ENCODE measurements around the gene TRIM58. TPM values are rescaled to one million over a fixed set of nuclear protein-coding genes. Genes with fewer than 3 reads are reported as not detected.

The TRIM58 gene
- total and polyA plus RNA-seq, 4 donors: 4.7 to 14.4 (median 11.4) TPM

DNA sequence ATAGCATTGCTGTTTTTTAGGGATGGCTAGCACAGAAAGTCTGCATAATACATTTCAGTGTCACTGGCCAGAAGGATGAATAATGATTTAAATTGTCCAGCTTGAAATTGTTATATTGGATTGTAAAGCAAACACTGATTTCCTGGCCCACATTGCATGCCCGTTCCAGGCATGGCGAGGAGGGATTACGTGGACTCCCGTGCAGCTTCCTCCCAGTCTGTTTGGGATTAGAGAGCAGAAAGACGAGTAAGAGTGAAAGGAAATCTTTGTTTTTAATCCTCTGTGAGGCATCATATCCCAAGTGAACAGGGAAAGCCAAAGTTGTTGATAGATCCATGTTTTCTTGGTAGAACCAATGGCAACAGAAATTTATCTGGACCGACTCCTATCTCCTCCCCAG, 8.4 kb downstream of the TRIM58 start:
- Histone ChIP-seq H3K36me3 (ENCODE audit: control insufficient read depth, insufficient read depth, low read length) (peaks cover 8% of the 10 kb centered on the region), H3K9me3 (ENCODE audit: control insufficient read depth, insufficient read depth, low read length) (peaks cover 4% of the 10 kb centered on the region), H3K27me3 (ENCODE audit: control insufficient read depth, insufficient read depth, low read length) (no peaks in the 10 kb centered on the region), H3K27ac (ENCODE audit: low read depth, low read length) (no peak overlapping the region), H3K4me3 (ENCODE audit: low read depth, low read length) (no peak overlapping the region), H3K4me1 (ENCODE audit: control insufficient read depth, insufficient read depth, low read length) (no peaks in the 10 kb centered on the region)
- no peak for DNase-seq (ENCODE audit: low read depth in 4 of 6, low spot score in 6 of 6)
- WGBS (ENCODE audit: insufficient coverage): 88% methylated on average over 5 of the region's 6 CpGs

DNA sequence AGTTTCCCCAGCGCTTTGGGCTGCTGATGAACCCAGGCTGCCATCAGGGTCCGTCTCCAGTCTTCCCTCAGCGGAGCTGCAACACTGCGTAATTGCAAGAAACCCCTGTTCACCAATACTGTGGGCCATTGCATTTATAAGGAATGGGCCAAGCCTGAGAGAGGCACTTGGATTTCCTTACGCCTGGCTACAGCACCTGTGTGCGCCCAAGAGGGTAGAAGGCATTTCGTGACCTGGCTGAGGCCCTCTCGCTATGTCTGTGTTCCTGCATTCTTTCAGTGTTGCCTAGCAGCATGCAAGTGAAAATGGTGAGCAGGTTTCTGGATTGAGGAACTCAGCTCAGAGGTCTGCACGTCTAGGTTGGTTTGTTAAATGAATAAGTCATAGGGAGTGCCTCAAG, 26.4 kb downstream of the TRIM58 start:
- Histone ChIP-seq H3K4me1 (ENCODE audit: control insufficient read depth, insufficient read depth, low read length) (no peaks in the 10 kb centered on the region), H3K27me3 (ENCODE audit: control insufficient read depth, insufficient read depth, low read length) (no peaks in the 10 kb centered on the region), H3K27ac (ENCODE audit: low read depth, low read length) (no peak overlapping the region), H3K4me3 (ENCODE audit: low read depth, low read length) (no peak overlapping the region), H3K9me3 (ENCODE audit: control insufficient read depth, insufficient read depth, low read length) (no peaks in the 10 kb centered on the region), H3K36me3 (ENCODE audit: control insufficient read depth, insufficient read depth, low read length) (no peaks in the 10 kb centered on the region)
- peak in 1 of 6 donors; percentile 5 for DNase-seq (ENCODE audit: low read depth in 4 of 6, low spot score in 6 of 6)
- 75% methylated on average over 8 of the region's 9 CpGs for WGBS (ENCODE audit: insufficient coverage)

DNA sequence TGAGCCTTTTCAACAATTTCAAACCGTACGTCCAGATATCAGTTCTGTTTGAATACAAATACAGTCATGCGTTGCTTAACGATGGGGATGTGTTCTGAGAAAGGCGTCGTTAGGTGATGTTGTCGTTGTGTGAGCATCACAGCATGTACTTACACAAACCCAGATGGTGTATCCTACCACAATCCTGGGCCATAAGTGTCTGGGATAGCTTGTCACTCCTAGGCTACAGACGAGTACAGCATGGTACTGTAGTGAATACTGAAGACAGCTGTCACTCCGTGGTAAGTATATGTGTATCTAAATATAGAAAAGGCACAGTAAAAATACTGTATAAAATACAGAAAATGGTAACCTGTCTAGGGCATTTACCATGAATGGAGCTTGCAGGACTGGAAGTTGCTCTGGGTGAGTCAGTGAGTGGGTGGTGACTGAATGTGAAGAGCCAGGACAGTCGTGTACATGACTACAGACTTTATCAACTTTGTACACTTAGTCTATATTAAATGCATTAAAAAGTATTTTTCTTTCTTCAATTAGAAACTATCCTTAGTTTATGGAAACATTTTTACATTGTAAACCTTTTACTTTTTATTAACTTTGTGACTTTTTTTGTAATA, 27.9 kb downstream of the TRIM58 start:
- H3K4me1 ChIP-seq (ENCODE audit: control insufficient read depth, insufficient read depth, low read length): no peaks in the 10 kb centered on the region
- 94% methylated on average over 2 of the region's 10 CpGs for WGBS (ENCODE audit: insufficient coverage)
- H3K27ac ChIP-seq (ENCODE audit: low read depth, low read length): no peak overlapping the region
- no peaks in the 10 kb centered on the region for H3K9me3 ChIP-seq (ENCODE audit: control insufficient read depth, insufficient read depth, low read length)
- no peaks in the 10 kb centered on the region for H3K27me3 ChIP-seq (ENCODE audit: control insufficient read depth, insufficient read depth, low read length)
- H3K36me3 ChIP-seq (ENCODE audit: control insufficient read depth, insufficient read depth, low read length): no peaks in the 10 kb centered on the region
- no peak overlapping the region for H3K4me3 ChIP-seq (ENCODE audit: low read depth, low read length)
- DNase-seq (ENCODE audit: low read depth in 4 of 6, low spot score in 6 of 6): peak in 1 of 6 donors; percentile 1

DNA sequence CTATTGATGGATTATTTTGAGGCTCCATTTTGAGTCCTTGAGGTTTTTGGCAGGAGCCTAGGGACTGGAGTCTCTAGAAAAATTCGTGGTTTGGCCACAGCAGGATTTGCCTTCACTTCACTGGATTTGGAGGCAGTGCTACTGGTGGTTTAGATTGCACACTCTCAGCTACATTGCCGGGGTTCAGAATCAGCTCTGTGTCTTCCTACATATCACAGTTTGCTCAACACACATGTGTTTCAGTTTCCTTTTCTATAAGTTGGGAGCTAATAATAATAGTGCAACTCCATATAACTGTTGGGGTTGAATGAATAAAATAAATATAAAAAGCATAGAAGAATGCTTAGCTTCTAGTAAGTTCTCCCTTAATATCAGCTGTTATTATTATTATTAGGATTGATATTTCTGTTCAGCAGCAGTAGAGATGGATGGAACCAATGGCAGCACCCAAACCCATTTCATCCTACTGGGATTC, 38.2 kb downstream of the TRIM58 start, which contains the start of gene OR2W3:
OR2W3 (plus strand) TSS at position 425 of the 475 bp plus-strand sequence; CDS start at position 425, 0 bp downstream.
- Histone ChIP-seq H3K27me3 (ENCODE audit: control insufficient read depth, insufficient read depth, low read length) (no peaks in the 10 kb centered on the region), H3K36me3 (ENCODE audit: control insufficient read depth, insufficient read depth, low read length) (no peaks in the 10 kb centered on the region), H3K4me1 (ENCODE audit: control insufficient read depth, insufficient read depth, low read length) (no peaks in the 10 kb centered on the region), H3K27ac (ENCODE audit: low read depth, low read length) (no peak within 1 kb of the TSS), H3K9me3 (ENCODE audit: control insufficient read depth, insufficient read depth, low read length) (no peaks in the 10 kb centered on the region), H3K4me3 (ENCODE audit: low read depth, low read length) (no peak within 1 kb of the TSS)
- 0% methylated on average over 1 of the region's 2 CpGs for WGBS (ENCODE audit: insufficient coverage)
- DNase-seq (ENCODE audit: low read depth in 4 of 6, low spot score in 6 of 6): no peak

DNA sequence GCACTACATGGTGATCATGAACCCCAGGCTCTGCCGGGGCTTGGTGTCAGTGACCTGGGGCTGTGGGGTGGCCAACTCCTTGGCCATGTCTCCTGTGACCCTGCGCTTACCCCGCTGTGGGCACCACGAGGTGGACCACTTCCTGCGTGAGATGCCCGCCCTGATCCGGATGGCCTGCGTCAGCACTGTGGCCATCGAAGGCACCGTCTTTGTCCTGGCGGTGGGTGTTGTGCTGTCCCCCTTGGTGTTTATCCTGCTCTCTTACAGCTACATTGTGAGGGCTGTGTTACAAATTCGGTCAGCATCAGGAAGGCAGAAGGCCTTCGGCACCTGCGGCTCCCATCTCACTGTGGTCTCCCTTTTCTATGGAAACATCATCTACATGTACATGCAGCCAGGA, 39.0 kb downstream of the TRIM58 start:
- Histone ChIP-seq H3K9me3 (ENCODE audit: control insufficient read depth, insufficient read depth, low read length) (no peaks in the 10 kb centered on the region), H3K27ac (ENCODE audit: low read depth, low read length) (no peak overlapping the region), H3K4me3 (ENCODE audit: low read depth, low read length) (no peak overlapping the region), H3K27me3 (ENCODE audit: control insufficient read depth, insufficient read depth, low read length) (no peaks in the 10 kb centered on the region), H3K4me1 (ENCODE audit: control insufficient read depth, insufficient read depth, low read length) (no peaks in the 10 kb centered on the region), H3K36me3 (ENCODE audit: control insufficient read depth, insufficient read depth, low read length) (no peaks in the 10 kb centered on the region)
- WGBS (ENCODE audit: insufficient coverage): 94% methylated on average over 14 of the region's 14 CpGs
- no peak for DNase-seq (ENCODE audit: low read depth in 4 of 6, low spot score in 6 of 6)

DNA sequence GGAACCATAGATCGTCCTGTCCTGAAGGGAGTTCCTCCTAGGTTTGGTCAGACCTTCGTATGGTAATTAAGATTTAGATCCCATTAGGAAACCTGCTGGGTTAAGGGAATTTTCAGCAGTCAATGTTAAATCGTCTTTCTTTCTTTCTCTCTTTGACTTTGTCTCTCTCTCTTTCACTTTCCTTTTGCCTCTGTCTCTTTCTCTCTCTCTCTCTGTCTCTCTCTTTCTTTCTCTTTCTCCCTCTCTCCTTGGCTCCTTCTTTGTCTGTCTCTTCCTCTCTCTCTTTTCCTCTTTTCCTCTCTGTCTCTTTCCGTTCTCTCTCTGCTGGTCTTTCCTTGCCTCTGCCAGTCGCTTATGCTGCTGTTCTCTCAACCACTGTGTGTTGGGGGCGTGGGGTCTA, 47.1 kb downstream of the TRIM58 start:
- Histone ChIP-seq H3K36me3 (ENCODE audit: control insufficient read depth, insufficient read depth, low read length) (no peaks in the 10 kb centered on the region), H3K4me3 (ENCODE audit: low read depth, low read length) (no peak overlapping the region), H3K27ac (ENCODE audit: low read depth, low read length) (no peak overlapping the region), H3K9me3 (ENCODE audit: control insufficient read depth, insufficient read depth, low read length) (no peaks in the 10 kb centered on the region), H3K27me3 (ENCODE audit: control insufficient read depth, insufficient read depth, low read length) (no peaks in the 10 kb centered on the region), H3K4me1 (ENCODE audit: control insufficient read depth, insufficient read depth, low read length) (no peaks in the 10 kb centered on the region)
- 67% methylated on average over 1 of the region's 6 CpGs for WGBS (ENCODE audit: insufficient coverage)
- no peak for DNase-seq (ENCODE audit: low read depth in 4 of 6, low spot score in 6 of 6)

DNA sequence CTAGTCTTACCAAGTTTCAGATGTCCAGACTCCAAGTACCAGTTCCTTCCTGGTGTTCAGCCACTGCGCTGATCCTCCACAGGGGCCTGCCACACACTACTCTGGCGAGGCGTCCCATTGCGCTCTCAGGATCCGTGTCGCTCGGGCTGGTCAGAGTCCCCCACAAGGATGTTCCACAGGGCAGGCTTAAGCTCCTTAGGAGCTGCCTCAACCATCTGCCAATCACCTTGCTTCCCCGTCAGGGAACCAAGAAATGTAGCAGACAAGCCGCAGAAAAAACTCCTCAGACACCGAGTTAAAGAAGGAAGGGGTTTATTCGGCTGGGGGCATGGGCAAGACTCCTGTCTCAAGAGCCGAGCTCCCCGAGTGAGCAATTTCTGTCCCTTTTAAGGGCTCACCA, 48.2 kb downstream of the TRIM58 start:
- WGBS (ENCODE audit: insufficient coverage): 90% methylated on average over 11 of the region's 13 CpGs
- no peaks in the 10 kb centered on the region for H3K36me3 ChIP-seq (ENCODE audit: control insufficient read depth, insufficient read depth, low read length)

DNA sequence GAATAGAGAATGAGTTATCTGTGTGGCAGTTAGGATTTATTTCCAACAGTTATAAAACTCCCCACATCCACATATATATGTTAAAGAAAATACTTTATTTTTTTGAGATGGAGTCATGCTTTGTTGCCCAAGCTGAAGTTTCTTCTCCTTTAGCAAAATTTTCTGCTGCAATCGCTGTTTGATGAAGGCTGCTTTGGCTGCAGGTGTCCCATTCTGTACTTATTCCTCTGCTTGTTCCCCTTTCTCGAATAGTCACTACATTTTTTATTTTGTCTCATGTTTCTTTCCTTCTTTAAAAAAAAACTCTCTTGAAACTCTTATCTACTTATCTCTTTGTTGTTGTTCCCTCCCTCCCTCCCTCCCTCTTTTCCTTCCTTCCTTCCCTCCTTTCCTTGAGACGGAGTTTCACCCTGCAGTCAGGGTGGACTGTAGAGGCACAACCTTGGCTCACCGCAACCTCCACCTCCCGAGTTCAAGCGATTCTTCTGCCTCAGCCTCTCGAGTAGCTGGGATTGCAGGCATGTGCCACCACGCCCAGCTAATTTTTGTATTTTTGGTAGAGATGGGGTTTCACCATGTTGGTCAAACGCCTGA, 49.0 kb downstream of the TRIM58 start:
- Histone ChIP-seq H3K27ac (ENCODE audit: low read depth, low read length) (no peak overlapping the region), H3K4me3 (ENCODE audit: low read depth, low read length) (no peak overlapping the region), H3K36me3 (ENCODE audit: control insufficient read depth, insufficient read depth, low read length) (no peaks in the 10 kb centered on the region), H3K4me1 (ENCODE audit: control insufficient read depth, insufficient read depth, low read length) (no peaks in the 10 kb centered on the region), H3K27me3 (ENCODE audit: control insufficient read depth, insufficient read depth, low read length) (no peaks in the 10 kb centered on the region), H3K9me3 (ENCODE audit: control insufficient read depth, insufficient read depth, low read length) (peaks cover 3% of the 10 kb centered on the region)
- 78% methylated on average over 9 of the region's 9 CpGs for WGBS (ENCODE audit: insufficient coverage)
- no peak for DNase-seq (ENCODE audit: low read depth in 4 of 6, low spot score in 6 of 6)

More for the DNA sequence above, 48.2 kb downstream of the TRIM58 start:
- DNase-seq (ENCODE audit: low read depth in 4 of 6, low spot score in 6 of 6): no peak
- H3K27ac ChIP-seq (ENCODE audit: low read depth, low read length): no peak overlapping the region
- H3K27me3 ChIP-seq (ENCODE audit: control insufficient read depth, insufficient read depth, low read length): no peaks in the 10 kb centered on the region
- no peak overlapping the region for H3K4me3 ChIP-seq (ENCODE audit: low read depth, low read length)
- no peaks in the 10 kb centered on the region for H3K4me1 ChIP-seq (ENCODE audit: control insufficient read depth, insufficient read depth, low read length)
- peaks cover 2% of the 10 kb centered on the region for H3K9me3 ChIP-seq (ENCODE audit: control insufficient read depth, insufficient read depth, low read length)

DNA sequence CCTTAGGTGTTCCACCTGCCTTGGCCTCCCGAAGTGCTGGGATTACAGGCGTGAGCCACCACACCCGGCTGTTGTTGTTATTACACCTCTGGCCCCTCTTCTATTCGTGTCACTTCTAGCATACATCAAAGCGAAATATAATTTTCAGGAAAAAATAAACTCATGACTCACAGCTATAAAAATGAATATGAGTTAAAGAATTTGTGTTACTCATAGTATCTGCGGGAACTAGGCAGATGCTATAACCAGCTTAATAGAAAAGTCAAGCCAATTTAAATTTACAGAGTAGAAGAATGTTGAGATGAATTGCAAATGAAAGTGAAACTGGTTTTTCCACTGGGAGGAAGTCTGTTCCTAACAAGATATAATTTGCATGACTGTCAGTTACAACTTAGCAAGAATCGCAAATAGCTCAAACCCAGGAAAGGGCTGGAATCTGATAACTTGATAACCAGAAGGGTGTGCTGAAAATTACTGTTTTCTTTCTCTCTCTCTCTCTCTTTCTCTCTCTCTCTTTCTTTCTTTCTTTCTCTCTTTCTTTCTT, 49.6 kb downstream of the TRIM58 start:
- 80% methylated on average over 2 of the region's 7 CpGs for WGBS (ENCODE audit: insufficient coverage)
- DNase-seq (ENCODE audit: low read depth in 4 of 6, low spot score in 6 of 6): no peak
- Histone ChIP-seq H3K36me3 (ENCODE audit: control insufficient read depth, insufficient read depth, low read length) (no peaks in the 10 kb centered on the region), H3K4me3 (ENCODE audit: low read depth, low read length) (no peak overlapping the region), H3K4me1 (ENCODE audit: control insufficient read depth, insufficient read depth, low read length) (no peaks in the 10 kb centered on the region), H3K9me3 (ENCODE audit: control insufficient read depth, insufficient read depth, low read length) (peaks cover 4% of the 10 kb centered on the region), H3K27me3 (ENCODE audit: control insufficient read depth, insufficient read depth, low read length) (no peaks in the 10 kb centered on the region), H3K27ac (ENCODE audit: low read depth, low read length) (no peak overlapping the region)

DNA sequence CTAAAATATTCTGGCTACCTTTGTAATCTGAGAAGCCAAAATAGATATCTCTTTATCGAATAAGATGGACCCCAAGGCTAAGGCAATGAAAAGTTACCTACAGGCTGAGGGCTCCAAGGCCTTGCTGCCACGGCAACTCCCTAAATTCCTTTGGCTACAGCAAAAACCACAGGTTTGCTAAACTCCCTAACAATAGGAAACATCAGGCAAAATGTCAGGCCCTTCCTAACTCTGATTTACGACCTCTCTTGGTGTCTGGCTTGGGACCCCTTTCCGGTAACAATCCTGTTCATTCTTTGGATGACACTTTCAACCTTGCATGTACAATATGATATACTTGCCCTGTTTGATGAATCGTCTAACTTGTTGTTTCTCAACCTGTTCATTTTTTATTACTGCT, 51.8 kb downstream of the TRIM58 start:
- DNase-seq (ENCODE audit: low read depth in 4 of 6, low spot score in 6 of 6): no peak
- Histone ChIP-seq H3K36me3 (ENCODE audit: control insufficient read depth, insufficient read depth, low read length) (no peaks in the 10 kb centered on the region), H3K9me3 (ENCODE audit: control insufficient read depth, insufficient read depth, low read length) (peaks cover 4% of the 10 kb centered on the region), H3K4me1 (ENCODE audit: control insufficient read depth, insufficient read depth, low read length) (no peaks in the 10 kb centered on the region), H3K4me3 (ENCODE audit: low read depth, low read length) (no peak overlapping the region), H3K27me3 (ENCODE audit: control insufficient read depth, insufficient read depth, low read length) (no peaks in the 10 kb centered on the region), H3K27ac (ENCODE audit: low read depth, low read length) (no peak overlapping the region)
- WGBS (ENCODE audit: insufficient coverage): 92% methylated on average over 3 of the region's 5 CpGs
